Tongue (tissue), 2 donors: Measurements from ENCODE around the gene KCNJ12. TPM values are rescaled to one million over a fixed set of nuclear protein-coding genes. Genes with fewer than 3 reads are reported as not detected.
"Not testable (repeated sequence)": the region's sequence is repeated elsewhere in the genome, so short reads cannot be mapped to it uniquely, and the experiment has no call there.

Experiments used
- DNase-seq: peaks from one replicate; pipeline ENCODE4 v3.0.0-alpha.2; 2015
- total RNA-seq: library from RNA; depleted of rRNA; stranded (reverse); fragments of >200 nt; gene quantifications from one replicate; pipeline ENCODE4 v1.2.3, GENCODE V29; 2014

The KCNJ12 gene
- total RNA-seq, 1 donor from 2014 or later: 34.0 TPM

DNA sequence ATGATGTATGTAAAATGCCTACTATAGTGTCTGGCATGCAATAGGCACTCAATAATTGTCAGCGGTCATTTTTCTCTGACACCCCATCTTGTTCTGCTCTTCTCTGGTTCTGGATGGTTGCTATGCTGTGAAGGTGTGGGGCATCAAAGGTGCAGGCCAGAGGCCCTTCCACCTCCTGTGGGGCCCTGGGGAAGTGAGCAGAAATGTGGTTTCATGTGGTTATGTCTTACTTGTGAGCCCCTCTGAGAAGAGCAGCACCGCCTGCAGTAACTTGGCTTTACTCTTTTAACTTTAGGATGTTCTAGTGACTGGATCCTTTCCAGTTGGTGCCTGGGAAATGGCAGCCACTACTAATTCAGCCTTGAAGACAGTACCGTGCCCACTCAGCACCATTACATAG, 32.1 kb downstream of the KCNJ12 start:
- not testable (repeated sequence) for DNase-seq

DNA sequence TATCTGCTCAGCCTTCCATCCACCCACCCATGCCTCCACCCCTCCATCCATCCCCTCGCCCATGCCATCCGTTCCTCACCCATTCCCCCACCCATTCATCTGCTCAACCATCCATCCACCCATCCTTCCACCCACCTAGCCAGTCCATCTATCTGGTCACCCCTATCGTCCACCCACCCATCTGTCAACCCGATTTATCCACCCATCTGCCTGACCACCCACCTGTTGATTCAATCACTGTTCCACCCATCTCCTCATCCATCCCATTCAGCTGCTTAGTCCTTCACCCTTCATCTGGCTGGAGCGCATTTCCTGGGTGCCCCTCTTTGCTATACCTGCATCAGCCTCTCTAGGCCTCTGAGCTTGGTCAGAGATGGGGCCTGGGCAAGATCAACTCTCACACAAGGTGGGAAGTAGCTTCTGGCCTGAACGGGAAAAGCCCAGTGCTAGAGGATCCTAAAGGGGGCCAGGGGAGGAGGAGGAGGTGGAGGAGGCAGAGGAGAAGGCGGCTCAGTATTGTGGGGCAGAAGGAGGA, 32.7 kb downstream of the KCNJ12 start:
- DNase-seq: not testable (repeated sequence)

DNA sequence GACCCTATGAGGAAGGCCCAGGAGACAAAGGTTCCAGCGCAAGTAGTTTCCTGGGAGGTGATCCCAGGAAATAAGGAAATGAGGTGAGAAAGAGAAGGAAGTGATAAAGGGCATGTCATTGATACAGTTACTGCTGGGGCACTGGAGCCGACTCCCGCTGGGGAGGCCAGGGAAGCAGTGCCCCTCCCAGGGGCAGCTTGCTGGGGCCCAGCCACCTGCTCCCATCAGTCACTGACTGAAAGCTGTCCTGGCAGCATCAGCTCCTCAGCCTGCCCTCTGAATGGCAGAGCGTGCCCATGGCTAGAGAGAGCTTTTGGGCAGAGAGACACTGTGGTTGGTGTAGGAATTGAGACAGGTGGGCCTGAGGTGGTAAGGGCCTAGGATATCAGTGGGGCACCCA, 33.2 kb downstream of the KCNJ12 start:
- DNase-seq: peak; percentile 27

DNA sequence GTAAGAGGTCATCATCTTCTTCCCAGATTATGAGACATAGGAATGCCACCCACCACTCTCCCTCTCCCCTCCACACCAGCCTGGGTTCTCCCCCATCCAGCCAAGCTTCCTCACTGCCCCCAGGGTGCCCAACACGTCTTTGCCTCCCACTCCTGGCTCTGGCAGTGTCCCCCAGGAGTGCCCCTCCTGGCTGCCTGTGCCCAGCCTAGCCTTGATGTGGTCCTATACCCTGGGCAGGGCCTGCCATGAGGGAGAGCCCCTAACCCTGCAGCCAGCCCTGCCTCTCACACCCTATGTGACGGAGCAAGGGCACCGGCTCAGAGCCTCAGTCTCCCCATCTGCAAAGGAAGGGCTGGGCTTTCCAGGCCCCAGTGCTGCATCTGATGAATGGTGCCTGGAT, 33.8 kb downstream of the KCNJ12 start:
- DNase-seq: not testable (repeated sequence)

DNA sequence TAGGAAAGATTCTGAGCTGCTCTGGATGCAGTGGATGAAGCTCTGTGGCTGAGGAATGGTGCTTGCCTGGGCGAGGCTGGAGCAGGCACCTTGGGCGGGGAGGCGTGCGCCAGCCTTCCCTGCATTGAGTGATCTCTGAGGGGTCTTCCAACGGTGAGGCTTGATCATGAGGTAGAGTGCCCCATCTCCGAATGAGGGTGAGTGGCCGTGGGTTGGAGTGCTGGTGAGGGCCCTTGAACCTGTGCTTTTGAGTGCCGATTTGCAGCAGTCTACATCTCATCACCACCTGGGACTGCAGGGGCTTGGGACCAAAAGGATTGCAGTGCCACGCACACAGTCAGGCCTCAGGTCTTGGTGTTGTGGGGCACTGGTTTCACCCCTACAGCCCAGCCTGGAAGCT, 34.2 kb downstream of the KCNJ12 start:
- DNase-seq: not testable (repeated sequence)

DNA sequence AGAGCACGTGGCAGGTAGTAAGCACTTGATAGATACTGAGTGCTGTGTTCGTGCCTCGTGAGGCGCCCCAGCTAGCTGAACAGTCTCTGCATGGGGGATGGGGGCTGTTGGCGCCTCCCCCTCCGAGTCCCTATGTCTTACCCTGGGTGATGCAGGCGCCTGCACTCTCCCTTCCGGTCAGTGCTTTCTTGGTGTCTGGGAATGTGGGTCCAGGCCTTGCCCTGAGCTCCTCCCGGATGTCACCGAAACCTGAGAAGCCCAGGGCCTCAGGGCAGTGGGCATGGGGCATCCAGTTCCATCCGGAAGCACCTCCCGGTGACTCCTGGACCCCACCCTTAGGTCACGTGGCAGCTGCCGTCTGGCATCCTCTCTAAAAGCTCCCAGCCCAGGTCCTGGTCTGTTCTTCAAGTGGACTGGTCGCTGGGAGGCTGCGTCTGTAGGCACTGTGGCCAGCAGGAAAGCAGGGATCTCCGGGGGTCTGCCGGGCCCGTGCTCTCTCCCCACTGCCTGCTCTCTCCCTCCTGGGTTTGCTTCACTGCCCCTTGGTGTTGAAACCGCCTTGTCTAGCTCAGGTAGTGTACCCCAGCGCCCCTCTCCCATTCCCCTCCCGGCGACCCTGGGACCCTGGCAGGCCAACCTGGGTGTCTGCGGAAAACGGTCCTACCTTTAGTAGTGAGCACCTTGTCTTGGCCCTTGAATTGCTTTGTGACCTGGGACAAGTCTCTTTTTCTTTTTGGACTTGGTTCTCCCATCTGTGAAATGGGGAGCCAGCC, 34.9 kb downstream of the KCNJ12 start:
- DNase-seq: not testable (repeated sequence)

DNA sequence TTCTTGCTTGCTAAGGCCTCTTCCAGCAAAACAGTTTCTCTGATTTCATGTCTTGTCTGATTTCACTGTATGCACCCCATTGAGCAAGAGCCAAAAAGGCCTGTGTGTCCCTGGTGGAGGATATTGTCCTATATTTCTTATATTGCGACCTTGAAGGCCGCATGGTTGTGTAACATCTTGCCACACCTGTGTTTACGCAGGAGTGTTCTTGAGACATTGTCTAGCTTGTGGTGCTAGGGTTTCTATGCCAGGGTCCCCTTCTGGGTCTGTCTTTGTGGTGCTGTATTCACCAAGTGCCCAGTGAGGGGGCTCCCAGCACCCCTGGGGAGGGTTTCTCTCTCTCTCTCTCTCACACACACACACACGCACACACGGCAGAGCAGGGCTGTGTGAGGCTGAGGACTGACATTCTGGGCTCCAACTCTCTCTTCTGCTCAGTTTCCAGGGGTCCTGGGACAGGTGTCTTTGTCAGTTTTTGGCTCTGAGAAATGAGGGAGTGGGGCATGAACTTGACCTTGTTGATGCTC, 35.6 kb downstream of the KCNJ12 start:
- not testable (repeated sequence) for DNase-seq

DNA sequence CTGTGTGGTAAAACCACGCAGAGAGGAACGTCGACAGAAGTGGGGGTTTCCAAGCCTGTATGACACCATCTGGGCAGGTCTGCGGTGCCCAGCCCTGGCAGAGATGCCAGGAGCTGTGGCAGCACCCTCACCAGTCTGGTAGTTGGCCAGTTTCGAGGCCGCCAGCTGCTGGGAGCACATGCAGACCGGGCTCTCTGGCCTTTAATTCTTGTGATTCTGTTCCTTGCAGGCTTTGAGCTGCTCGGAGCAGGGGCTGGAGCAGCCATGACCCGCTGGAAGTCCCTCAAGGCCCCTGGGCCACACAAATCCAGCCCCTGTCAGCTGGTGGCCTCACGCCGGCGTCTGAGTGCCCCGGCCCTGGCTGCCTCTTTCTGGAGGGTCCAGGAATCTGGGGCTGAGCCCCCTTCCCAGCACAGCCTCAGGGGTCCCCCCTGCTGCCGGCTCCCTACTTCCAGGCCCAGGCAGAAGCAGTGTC, 36.1 kb downstream of the KCNJ12 start:
- peak; percentile 44 for DNase-seq

DNA sequence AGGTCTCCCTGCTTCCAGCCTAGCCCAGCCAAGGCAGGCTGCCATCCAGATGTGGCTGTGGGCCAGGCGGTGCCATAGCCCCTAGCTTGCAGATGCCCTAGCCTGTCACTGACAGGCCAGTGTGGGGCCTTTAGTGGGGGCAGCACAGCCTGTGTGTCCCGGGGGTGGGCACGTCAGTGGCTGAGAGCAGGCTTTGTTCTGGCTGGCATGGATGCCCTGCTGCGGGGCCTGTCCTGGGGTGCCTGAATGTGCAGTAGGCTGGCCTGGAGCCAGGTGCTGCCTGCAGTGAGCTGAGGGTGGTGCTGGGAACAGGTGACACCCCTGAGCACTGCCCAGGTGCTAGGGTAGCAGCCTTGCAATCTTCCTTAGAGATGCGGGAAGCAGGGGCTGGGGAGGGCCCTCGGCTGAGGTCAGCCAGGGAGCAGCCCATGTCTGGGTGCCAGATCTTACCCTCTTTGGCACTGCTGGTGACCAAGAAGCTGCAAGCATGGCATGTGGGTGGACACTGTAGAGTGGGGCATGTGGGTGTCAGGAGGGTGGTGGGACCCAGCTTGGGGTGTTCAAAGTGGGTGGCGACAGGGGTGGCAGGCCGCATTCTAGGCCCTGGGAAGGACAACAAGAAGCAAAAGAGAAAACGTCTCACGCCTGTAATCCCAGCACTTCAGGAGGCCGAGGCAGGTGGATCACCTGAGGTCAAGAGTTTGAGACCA, 37.6 kb downstream of the KCNJ12 start:
- DNase-seq: not testable (repeated sequence)

DNA sequence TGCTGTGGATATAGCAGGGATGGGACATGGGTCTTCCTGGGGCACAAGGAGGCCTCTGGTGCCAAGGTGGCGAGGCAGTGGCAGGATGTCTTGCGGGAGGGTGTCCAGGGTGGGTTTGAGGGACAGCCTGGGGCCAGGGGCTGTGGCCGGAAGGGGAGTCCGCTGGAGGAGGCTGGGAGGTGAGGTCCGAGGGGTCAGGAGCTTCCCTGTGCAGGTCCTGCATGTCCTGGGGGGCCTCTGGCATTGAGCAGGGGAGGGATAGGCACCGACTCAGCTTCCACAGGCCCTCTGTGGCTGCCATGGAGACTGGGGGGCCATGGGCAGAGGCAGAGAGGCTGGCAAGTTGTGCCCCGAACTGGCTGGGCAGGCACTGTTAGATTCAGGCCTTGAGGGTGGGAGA, 38.5 kb downstream of the KCNJ12 start:
- DNase-seq: not testable (repeated sequence)

DNA sequence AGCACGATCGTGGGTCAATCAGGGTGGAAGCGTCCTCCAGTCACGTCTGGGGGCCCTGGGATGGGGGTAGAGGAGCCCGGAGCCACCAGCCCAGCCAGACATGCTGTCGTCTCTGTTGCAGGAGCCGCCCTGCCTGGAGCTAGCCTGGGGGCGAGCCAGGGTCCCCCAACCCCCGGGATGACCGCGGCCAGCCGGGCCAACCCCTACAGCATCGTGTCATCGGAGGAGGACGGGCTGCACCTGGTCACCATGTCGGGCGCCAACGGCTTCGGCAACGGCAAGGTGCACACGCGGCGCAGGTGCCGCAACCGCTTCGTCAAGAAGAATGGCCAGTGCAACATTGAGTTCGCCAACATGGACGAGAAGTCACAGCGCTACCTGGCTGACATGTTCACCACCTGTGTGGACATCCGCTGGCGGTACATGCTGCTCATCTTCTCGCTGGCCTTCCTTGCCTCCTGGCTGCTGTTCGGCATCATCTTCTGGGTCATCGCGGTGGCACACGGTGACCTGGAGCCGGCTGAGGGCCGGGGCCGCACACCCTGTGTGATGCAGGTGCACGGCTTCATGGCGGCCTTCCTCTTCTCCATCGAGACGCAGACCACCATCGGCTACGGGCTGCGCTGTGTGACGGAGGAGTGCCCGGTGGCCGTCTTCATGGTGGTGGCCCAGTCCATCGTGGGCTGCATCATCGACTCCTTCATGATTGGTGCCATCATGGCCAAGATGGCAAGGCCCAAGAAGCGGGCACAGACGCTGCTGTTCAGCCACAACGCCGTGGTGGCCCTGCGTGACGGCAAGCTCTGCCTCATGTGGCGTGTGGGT, 39.2 kb downstream of the KCNJ12 start:
- DNase-seq: not testable (repeated sequence)

DNA sequence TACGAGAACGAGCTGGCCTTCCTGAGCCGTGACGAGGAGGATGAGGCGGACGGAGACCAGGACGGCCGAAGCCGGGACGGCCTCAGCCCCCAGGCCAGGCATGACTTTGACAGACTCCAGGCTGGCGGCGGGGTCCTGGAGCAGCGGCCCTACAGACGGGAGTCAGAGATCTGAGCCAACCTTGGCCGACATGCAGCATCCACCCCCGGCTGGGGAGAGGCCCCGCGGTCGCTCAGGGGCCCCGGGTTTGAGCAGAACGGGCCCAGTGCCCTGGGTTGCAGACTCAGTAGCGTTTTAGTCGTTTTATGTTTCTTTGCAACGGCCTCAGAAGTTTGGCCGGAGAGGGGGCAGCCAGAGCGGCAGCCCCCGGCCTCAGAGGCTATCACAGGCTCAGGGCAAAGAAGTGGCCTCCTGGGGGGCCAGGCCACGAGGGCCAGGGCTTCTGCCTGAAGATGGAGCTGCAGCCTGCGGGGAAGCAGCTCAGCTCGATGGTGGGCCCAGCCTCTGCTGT, 40.4 kb downstream of the KCNJ12 start:
- DNase-seq: not testable (repeated sequence)

DNA sequence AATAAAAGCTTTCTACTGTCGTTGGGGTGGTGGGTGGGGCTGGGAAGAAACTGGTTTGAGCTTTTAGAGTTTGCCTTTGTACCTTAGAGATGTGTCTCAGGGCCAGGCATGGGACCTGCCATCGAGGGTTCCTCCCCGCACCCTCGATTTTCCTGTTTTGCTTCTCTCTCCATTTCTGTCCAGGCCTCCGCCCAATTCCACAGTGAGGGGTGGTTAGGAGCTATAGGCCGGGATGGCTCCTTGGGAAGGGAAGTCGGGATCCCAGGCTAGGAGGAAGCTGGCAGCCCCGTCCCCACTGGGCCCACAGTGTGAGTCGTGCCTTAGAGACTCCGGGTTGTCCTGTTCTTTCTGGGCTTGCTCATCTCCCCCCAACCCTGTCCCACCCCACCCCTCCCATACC, 41.2 kb downstream of the KCNJ12 start:
- DNase-seq: not testable (repeated sequence)

DNA sequence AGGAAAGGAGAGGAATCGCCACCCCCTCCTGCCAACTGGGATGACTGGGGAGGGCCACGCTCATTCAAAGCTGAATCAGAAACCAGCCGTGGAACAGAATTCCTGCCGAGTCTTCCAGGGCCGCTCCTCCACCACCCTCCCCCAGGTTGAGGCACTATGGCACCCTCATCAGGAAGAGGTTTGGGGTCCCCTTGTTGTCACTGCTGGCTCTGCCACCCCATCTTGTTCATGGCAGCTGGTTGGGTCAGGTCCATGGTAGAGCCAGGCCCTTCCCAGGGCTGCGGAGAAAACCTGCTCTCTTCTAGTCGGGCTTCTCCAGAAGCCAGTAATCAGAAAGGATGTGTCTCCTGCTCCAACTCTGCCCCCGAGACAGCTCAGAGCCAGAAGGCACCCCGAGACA, 41.8 kb downstream of the KCNJ12 start:
- no peak for DNase-seq

DNA sequence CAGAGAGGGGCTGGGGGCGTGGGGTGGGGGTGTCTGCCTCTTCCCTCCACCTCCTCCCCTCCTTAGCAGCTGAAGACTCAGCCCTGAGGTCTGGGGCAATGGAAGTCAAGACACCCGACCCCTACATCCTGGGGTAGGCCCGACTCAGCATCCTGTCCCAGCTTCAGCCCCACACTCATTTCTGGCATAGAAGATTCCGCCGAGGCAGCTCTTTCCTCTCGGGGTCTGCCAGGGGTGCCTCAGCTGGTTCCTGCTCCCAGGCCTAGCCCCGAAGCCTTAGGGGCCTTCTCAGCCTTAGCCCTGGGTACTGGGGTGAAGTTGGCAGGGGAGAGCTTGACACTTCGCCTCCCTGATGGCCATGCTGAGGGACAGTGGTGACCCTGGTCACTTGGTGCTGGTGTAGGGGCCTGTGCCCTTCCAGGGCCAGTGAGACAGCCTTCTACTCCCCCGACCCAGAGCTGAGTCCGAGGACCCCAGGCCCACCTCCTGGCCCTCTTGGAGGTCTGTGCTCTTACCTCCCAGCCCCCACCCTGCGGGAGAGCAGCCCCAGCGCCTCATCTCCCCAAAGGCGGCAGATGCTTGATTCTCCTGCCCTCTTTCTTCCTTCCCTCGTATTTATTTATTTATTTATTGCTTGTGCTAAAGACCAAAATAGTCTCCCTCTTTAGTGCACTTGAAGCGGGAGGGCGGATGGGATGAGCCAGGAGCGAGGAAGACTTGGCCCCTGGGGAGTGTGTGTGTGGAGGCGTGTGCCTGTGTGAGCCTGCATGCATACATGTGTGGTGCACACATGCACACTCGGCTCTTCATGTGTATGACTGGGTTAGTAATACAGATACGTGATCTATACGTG, 42.5 kb downstream of the KCNJ12 start:
- no peak for DNase-seq

DNA sequence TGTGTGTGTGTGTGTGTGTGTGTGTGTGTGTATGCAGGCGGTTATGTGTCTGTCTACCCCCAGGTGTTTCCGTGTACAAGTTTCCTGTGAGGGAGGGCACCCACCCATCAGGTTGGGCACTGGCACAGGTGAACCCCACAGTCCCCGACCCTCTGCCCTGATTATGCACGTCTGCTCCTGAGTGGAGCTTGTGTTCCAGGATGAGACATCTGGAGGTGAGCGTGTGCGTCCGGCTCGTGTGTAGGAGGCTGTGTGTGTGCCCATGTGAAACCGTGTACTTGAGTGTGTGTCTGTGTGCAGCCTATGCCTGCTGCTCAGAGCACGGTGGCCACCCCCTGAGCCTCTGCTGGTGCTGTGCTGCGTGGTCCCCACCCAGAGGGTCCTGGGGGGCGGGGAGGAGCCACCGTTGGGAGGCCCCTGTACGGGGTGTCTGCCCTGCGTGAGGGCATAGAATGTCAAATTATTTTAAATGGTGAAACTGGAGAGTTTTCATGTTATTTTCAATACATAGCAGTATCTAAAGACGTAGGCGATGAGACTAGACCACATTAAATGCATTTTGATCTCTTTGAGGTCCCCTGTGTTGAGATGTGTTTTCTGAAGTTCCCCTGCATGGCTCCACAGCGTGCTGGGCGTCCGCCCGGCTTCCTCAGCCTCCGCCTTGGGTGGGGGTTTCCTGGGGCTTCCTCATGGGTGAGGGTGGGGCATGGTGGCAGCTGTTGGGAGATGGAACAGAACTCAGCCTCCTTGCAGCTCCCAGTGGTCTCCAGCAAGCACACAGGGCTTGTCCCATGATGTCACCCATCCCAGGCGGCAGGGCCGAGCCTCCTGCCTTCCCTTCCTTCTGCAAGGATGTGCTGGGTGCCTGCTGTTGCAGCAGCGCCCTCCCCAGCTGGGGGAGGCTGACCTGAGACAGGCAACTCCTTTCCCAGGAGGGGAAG, 43.4 kb downstream of the KCNJ12 start:
- peak; percentile 35 for DNase-seq

DNA sequence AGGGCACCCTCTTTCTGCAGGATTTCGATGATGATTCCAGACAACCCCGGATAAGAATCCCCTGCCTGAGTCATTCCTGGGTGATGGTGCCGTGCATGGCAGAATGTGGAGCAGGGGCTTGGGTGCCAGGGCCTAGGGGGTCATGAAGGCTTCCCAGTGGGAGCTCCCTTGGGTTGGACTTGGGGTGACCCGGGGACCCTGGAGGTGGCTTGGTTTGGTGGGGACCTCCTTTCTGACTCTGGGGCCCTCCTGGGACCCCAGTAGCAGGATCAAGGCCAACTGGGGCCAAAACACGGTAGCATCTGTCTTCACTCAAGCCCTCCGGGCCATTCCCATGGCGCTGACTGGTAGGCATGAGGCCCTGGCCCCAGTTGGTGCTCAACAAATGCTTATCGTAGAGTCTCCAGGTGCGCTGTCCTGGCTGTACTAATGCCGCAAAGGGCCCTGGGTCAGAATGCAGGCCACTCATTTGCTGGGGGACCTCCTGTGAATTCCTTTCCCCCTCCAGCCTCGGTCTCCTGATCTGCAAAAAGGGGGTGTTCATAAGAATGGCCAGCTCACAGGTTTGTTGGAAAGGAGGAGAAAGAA, 44.4 kb downstream of the KCNJ12 start:
- not testable (repeated sequence) for DNase-seq

DNA sequence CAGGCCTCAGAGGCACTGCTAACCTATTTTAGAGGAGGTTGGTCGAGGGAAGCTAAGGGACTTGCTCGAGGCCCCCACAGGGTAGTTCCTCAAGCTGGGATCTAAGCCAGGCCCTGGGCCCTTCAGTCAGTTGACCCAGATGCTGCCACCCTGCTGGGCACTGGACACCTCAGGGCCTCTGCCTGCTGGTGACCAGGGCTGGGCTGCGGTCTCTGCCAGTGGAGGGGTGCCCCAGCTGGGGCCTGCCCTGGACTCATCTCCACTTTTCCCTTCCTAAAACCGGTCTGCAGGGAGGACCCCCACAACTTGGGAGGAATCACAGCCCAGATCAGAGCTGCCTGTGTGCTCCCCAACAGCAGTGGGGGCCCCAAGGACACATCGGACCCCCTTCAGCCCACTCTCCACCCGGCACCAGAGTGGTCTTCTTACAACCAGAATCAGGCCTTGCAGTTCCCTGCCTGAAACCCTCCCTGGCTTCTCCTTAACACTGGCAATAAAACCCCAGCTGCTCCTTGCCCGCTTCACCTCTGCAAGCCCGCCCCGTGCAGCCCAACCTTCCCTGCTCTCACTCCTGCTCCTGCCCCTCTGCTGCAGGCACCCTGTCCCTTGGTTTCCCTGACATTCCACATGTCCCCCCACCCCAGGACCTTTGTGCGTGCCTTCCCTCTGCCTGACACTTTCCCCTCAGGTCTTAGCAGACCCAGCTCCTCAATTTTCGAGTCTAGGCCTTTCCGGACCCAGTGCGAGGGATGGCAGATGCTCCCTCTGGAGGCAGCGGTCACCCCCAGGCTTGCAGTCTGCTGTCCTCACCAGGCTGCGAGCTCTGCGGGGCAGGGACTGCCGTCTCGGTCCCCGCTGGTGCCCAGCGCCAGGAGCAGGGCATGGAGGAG, 45.5 kb downstream of the KCNJ12 start:
- not testable (repeated sequence) for DNase-seq
